HepG2 (cell line): ENCODE results near the gene WDR48. TPM values are rescaled to one million over a fixed set of nuclear protein-coding genes. Genes with fewer than 3 reads are reported as not detected.

Source experiments
- ARHGAP35 ChIP-seq: sonication (generic); formaldehyde crosslinking; IDR thresholded peaks from 2 replicates; pipeline ENCODE4 v1.9.0; 2022; ENCODE audit warnings: mild to moderate bottlenecking, inconsistent platforms, moderate library complexity, missing genetic modification reagents, borderline replicate concordance
- DMAP1 ChIP-seq: IDR thresholded peaks from 2 replicates; pipeline ENCODE4 v1.6.1; 2016
- ELF3 ChIP-seq: IDR thresholded peaks from 2 replicates; pipeline ENCODE4 v1.6.1; 2016; ENCODE audit warnings: missing genetic modification reagents, missing compliant biosample characterization
- HNRNPH1 ChIP-seq: fragments of 200-400 bp; formaldehyde crosslinking; optimal IDR thresholded peaks from 2 replicates; pipeline ENCODE3; 2017; ENCODE audit warnings: mild to moderate bottlenecking, low read depth, low read length
- KDM2A ChIP-seq: sonication (generic); formaldehyde crosslinking; IDR thresholded peaks from 2 replicates; pipeline ENCODE4 v1.4.0; 2020; ENCODE audit warnings: low read depth, missing genetic modification reagents, borderline replicate concordance
- ZMYM3 ChIP-seq: sonication (generic); formaldehyde crosslinking; IDR thresholded peaks from 2 replicates; pipeline ENCODE4 v1.5.1; 2020; ENCODE audit warnings: mild to moderate bottlenecking, missing genetic modification reagents
- ZNF143 ChIP-seq: sonication (generic); formaldehyde crosslinking; IDR thresholded peaks from 2 replicates; pipeline ENCODE4 v1.4.0; 2020; ENCODE audit warnings: missing genetic modification reagents
- ZNF232 ChIP-seq: sonication (generic); formaldehyde crosslinking; IDR thresholded peaks from 2 replicates; pipeline ENCODE4 v1.4.0; 2020; ENCODE audit warnings: missing genetic modification reagents, borderline replicate concordance
- ZNF660 ChIP-seq: sonication (generic); formaldehyde crosslinking; IDR thresholded peaks from 2 replicates; pipeline ENCODE4 v1.5.1; 2020; ENCODE audit warnings: mild to moderate bottlenecking, low read depth, missing genetic modification reagents, borderline replicate concordance
- ZSCAN12 ChIP-seq: sonication (generic); formaldehyde crosslinking; IDR thresholded peaks from 2 replicates; pipeline ENCODE4 v1.9.0; 2021; ENCODE audit warnings: mild to moderate bottlenecking, missing genetic modification reagents
- polyA plus RNA-seq, 8 experiments: library from polyadenylated mRNA; depleted of rRNA in 3 of 8; stranded (reverse) in 7 of 8; unstranded in 1 of 8; fragments of >200 nt; fragmentation: Illumina TruSeq in 4 of 8; extraction: Trizol in 4 of 8; gene quantifications; 2 replicates each; pipeline versions ENCODE4 v1.2.1 to v1.2.3, GENCODE V29; 2011 to 2016; ENCODE audit warnings: low read depth in 4 of 8, missing spikeins in 1 of 8, mixed read lengths in 1 of 8; ENCODE audit not compliant: insufficient read depth in 1 of 8
- total RNA-seq, 5 experiments: library from RNA; depleted of rRNA; stranded (reverse); fragments of >200 nt; fragmentation: Illumina TruSeq; extraction: Trizol; gene quantifications; 2 replicates each; pipeline ENCODE4 v1.2.3, GENCODE V29; 2016; ENCODE audit warnings: low read depth in 1 of 5
- TF ChIP-seq, protein P1 (sequence below): IDR thresholded peaks from 2 replicates; pipeline ENCODE4 v1.6.1; 2016; ENCODE audit warnings: low read depth, control low read depth
- TF ChIP-seq, protein P2 (sequence below): sonication (generic); formaldehyde crosslinking; IDR thresholded peaks from 2 replicates; pipeline ENCODE4 v1.8.0; 2022; ENCODE audit warnings: mild to moderate bottlenecking, missing genetic modification reagents
- TF ChIP-seq, protein P3 (sequence below): sonication (generic); formaldehyde crosslinking; IDR thresholded peaks from 2 replicates; pipeline ENCODE4 v1.8.0; 2022; ENCODE audit warnings: mild to moderate bottlenecking, missing genetic modification reagents, moderate library complexity
- TF ChIP-seq, protein P4 (sequence below): sonication (generic); formaldehyde crosslinking; IDR thresholded peaks from 2 replicates; pipeline ENCODE4 v1.4.0; 2020; ENCODE audit warnings: missing genetic modification reagents
- TF ChIP-seq, protein P5 (sequence below), 2 experiments: sonication (generic) in 1 of 2; formaldehyde crosslinking in 1 of 2; IDR thresholded peaks; 2 replicates each; pipeline versions ENCODE4 v1.4.0 to v1.6.1; 2016 to 2020; ENCODE audit warnings: borderline replicate concordance in 1 of 2, low read depth in 1 of 2, mild to moderate bottlenecking in 1 of 2, missing genetic modification reagents in 1 of 2

The WDR48 gene
- total and polyA plus RNA-seq, 2 of the 13 experiments (the other 11 are each of a cell fraction or from before 2014, with no cell fraction given) = 29.2 to 31.2 TPM

DNA sequence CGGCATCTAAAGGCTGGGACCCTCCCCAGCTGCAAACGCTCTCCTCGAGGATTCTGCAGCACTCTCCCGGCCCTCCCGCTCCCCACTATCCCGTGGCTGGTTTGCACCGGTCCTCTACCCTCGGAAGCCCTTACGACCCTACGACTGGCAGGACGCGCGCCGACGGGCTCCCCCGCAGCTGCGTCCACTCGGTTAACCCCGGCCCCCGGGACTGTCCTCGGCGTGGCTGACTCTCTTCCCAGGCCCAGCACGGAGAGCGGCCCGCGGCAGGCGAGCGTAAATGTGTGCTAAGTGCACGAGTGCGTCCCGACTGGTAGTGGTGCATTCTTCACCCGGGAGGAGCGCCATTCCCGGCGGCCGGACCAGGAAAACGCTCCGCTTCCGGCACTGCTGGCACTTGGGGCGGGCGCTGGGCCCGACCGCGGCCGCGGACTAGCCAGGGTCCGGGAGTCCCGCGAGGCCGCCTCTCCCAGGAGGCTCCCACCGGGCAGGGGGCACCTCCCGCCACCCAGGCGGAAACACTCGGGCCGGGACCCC lies 55.1 kb downstream of the WDR48 start (continued):
- TF ChIP-seq, protein P1, sequence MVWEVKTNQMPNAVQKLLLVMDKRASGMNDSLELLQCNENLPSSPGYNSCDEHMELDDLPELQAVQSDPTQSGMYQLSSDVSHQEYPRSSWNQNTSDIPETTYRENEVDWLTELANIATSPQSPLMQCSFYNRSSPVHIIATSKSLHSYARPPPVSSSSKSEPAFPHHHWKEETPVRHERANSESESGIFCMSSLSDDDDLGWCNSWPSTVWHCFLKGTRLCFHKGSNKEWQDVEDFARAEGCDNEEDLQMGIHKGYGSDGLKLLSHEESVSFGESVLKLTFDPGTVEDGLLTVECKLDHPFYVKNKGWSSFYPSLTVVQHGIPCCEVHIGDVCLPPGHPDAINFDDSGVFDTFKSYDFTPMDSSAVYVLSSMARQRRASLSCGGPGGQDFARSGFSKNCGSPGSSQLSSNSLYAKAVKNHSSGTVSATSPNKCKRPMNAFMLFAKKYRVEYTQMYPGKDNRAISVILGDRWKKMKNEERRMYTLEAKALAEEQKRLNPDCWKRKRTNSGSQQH (CRISPR knock-in tag) = 0 out of 2 replicates have a peak, but pooled peaks have one; percentile 57
- TF ChIP-seq HNRNPH1 (no peak), ZNF232 (CRISPR knock-in tag) (no peak), DMAP1 (CRISPR knock-in tag) (0 out of 2 replicates have a peak, but pooled peaks have one; percentile 3), ELF3 (CRISPR knock-in tag) (peak; percentile 19; the same call in 1 of the 2 replicates), KDM2A (0 out of 2 replicates have a peak, but pooled peaks have one; percentile 22), ZNF660 (CRISPR knock-in tag) (no peak), ZNF143 (CRISPR knock-in tag) (no peak), ZSCAN12 (CRISPR knock-in tag) (no peak), ARHGAP35 (CRISPR knock-in tag) (no peak), ZMYM3 (CRISPR knock-in tag) (no peak)
- TF ChIP-seq, protein P2, sequence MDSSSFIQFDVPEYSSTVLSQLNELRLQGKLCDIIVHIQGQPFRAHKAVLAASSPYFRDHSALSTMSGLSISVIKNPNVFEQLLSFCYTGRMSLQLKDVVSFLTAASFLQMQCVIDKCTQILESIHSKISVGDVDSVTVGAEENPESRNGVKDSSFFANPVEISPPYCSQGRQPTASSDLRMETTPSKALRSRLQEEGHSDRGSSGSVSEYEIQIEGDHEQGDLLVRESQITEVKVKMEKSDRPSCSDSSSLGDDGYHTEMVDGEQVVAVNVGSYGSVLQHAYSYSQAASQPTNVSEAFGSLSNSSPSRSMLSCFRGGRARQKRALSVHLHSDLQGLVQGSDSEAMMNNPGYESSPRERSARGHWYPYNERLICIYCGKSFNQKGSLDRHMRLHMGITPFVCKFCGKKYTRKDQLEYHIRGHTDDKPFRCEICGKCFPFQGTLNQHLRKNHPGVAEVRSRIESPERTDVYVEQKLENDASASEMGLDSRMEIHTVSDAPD (CRISPR knock-in tag) = no peak
- TF ChIP-seq, protein P3, sequence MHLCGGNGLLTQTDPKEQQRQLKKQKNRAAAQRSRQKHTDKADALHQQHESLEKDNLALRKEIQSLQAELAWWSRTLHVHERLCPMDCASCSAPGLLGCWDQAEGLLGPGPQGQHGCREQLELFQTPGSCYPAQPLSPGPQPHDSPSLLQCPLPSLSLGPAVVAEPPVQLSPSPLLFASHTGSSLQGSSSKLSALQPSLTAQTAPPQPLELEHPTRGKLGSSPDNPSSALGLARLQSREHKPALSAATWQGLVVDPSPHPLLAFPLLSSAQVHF (CRISPR knock-in tag) = 0 out of 2 replicates have a peak, but pooled peaks have one; percentile 39
- TF ChIP-seq, protein P4, sequence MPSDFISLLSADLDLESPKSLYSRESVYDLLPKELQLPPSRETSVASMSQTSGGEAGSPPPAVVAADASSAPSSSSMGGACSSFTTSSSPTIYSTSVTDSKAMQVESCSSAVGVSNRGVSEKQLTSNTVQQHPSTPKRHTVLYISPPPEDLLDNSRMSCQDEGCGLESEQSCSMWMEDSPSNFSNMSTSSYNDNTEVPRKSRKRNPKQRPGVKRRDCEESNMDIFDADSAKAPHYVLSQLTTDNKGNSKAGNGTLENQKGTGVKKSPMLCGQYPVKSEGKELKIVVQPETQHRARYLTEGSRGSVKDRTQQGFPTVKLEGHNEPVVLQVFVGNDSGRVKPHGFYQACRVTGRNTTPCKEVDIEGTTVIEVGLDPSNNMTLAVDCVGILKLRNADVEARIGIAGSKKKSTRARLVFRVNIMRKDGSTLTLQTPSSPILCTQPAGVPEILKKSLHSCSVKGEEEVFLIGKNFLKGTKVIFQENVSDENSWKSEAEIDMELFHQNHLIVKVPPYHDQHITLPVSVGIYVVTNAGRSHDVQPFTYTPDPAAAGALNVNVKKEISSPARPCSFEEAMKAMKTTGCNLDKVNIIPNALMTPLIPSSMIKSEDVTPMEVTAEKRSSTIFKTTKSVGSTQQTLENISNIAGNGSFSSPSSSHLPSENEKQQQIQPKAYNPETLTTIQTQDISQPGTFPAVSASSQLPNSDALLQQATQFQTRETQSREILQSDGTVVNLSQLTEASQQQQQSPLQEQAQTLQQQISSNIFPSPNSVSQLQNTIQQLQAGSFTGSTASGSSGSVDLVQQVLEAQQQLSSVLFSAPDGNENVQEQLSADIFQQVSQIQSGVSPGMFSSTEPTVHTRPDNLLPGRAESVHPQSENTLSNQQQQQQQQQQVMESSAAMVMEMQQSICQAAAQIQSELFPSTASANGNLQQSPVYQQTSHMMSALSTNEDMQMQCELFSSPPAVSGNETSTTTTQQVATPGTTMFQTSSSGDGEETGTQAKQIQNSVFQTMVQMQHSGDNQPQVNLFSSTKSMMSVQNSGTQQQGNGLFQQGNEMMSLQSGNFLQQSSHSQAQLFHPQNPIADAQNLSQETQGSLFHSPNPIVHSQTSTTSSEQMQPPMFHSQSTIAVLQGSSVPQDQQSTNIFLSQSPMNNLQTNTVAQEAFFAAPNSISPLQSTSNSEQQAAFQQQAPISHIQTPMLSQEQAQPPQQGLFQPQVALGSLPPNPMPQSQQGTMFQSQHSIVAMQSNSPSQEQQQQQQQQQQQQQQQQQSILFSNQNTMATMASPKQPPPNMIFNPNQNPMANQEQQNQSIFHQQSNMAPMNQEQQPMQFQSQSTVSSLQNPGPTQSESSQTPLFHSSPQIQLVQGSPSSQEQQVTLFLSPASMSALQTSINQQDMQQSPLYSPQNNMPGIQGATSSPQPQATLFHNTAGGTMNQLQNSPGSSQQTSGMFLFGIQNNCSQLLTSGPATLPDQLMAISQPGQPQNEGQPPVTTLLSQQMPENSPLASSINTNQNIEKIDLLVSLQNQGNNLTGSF (CRISPR knock-in tag) = no peak
- TF ChIP-seq, protein P5, sequence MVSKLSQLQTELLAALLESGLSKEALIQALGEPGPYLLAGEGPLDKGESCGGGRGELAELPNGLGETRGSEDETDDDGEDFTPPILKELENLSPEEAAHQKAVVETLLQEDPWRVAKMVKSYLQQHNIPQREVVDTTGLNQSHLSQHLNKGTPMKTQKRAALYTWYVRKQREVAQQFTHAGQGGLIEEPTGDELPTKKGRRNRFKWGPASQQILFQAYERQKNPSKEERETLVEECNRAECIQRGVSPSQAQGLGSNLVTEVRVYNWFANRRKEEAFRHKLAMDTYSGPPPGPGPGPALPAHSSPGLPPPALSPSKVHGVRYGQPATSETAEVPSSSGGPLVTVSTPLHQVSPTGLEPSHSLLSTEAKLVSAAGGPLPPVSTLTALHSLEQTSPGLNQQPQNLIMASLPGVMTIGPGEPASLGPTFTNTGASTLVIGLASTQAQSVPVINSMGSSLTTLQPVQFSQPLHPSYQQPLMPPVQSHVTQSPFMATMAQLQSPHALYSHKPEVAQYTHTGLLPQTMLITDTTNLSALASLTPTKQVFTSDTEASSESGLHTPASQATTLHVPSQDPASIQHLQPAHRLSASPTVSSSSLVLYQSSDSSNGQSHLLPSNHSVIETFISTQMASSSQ (IDR thresholded peaks at IDR 0.05; ENCODE audit: low read depth) = no peak
- TF ChIP-seq, protein P5 (CRISPR knock-in tag; IDR thresholded peaks at IDR 0.05; ENCODE audit: borderline replicate concordance) = 0 out of 2 replicates have a peak, but pooled peaks have one; percentile 3
